ENCODE results near the gene THAP11. TPM values are rescaled to one million over a fixed set of nuclear protein-coding genes. Genes with fewer than 3 reads are reported as not detected.
"Not testable (repeated sequence)": the region's sequence is repeated elsewhere in the genome, so short reads cannot be mapped to it uniquely, and the experiment has no call there.

THAP11 gene
- total and polyA plus RNA-seq, 8 donors = 12.5 to 109 (median 39.3) TPM

DNA sequence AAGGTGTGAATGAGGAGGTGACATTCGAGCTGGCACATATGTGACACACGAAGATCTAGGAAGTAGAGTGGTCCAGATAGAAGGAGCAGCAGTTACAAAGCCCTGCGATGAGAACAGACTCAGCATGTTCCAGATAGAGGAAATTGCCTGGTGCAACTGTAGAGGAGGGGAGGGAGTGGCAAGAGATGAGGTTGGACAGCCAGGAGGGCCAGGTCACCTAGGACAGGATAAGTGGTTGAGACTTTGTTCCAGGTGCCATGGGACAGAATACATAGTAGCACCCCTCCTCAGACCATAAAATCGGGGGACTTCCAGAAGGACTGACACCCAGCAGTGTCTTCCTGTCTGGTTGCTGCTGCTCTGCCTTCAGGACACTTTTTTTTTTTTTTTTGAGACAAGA lies 16.4 kb downstream of the THAP11 start:
- intact Hi-C loops (cut with DNase I; ENCODE audit: low total_unique reads) = no loop called here
- Histone ChIP-seq H3K4me1 (peaks cover 39 to 84% (median 67%) of the 10 kb centered on the region in 4 donors), H3K36me3 (peaks cover 0 to 12% (median 8%) of the 10 kb centered on the region in 4 donors), H3K27ac (peak overlapping the region; percentile 13 to 81 (median 69)), H3K4me3 (no peak overlapping the region), H3K27me3 (no peaks in the 10 kb centered on the region), H3K9me3 (no peaks in the 10 kb centered on the region)
- DNase-seq = no peak
- WGBS, 5 donors = 74 to 81% (median 77%) methylated on average over 4 of the region's 4 CpGs
- TF ChIP-seq EP300 (IDR thresholded peaks at IDR 0.05) = no peak
- no peak for TF ChIP-seq POLR2AphosphoS5 (IDR thresholded peaks at IDR 0.05)
- TF ChIP-seq, protein P1, sequence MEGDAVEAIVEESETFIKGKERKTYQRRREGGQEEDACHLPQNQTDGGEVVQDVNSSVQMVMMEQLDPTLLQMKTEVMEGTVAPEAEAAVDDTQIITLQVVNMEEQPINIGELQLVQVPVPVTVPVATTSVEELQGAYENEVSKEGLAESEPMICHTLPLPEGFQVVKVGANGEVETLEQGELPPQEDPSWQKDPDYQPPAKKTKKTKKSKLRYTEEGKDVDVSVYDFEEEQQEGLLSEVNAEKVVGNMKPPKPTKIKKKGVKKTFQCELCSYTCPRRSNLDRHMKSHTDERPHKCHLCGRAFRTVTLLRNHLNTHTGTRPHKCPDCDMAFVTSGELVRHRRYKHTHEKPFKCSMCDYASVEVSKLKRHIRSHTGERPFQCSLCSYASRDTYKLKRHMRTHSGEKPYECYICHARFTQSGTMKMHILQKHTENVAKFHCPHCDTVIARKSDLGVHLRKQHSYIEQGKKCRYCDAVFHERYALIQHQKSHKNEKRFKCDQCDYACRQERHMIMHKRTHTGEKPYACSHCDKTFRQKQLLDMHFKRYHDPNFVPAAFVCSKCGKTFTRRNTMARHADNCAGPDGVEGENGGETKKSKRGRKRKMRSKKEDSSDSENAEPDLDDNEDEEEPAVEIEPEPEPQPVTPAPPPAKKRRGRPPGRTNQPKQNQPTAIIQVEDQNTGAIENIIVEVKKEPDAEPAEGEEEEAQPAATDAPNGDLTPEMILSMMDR (IDR thresholded peaks at IDR 0.05) = no peak
- TF ChIP-seq POLR2A (IDR thresholded peaks at IDR 0.05) = no peak

DNA sequence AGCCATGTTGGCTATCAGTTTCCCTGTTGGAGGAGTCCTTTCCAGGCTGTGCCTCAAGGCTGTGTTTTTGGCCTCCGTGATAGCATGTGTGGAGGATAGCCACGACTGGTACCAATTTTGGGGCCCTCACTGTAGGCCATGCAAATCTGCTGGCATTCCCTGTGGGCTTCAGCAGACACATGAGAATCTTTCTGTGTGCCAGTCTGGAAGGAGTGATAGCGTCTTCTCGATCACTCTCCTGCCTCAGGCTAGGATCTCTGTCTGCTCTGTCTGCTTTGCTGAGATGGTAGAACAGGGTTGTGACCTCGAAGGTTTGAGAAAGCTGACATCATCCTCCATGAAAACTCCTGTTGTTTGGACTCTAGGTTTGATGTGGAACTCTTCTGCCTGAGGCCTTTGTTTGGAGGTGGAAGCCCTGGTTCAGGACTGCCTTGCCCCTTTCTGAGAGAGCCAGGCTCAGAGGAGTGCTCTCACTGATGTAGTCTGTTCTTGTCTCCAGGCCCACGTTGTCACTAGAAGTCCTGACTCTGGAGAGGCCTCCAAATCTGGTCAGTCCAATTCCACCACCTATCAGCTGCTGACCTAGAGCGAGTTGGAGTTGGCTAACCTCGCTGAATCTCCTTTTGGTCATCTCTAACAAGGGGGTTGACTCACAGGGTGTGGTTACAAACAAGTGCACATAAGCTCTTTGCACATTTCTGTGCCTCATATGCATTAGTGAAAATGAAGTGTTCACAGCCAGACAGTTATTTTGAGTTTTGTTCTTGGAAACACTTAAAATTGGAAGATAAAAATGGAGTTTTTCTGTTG lies 18.7 kb downstream of the THAP11 start:
- peaks cover 45 to 79% (median 58%) of the 10 kb centered on the region in 4 donors for H3K4me1 ChIP-seq
- H3K27ac ChIP-seq = peak overlapping the region in 3 of 5 donors; percentile 19 to 78 (median 72)
- WGBS, 5 donors = 77 to 84% (median 79%) methylated on average over 8 of the region's 8 CpGs

DNA sequence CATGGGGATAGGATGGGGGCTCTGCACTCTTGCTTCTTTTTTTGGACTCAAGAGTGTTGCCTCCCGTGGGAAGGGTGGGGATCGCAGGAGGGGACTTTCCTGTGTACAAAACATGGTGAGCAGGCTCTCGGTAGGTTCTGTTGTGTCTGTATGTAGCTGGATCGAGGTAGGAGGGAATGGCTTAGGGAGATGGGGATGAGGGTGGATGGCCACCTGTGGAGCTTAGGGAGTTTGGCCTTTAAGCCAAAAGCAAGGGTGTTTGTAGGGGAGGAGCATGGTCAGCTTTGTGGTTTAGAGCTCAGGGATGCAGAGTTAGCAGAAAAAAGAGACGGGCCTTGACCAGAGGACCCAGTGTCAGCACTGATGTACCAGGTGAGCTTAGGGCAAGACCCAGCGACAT lies 19.8 kb downstream of the THAP11 start:
- no peak for DNase-seq
- TF ChIP-seq EP300 (IDR thresholded peaks at IDR 0.05) = no peak
- TF ChIP-seq, protein P1 (IDR thresholded peaks at IDR 0.05) = no peak
- no peak for TF ChIP-seq POLR2A (IDR thresholded peaks at IDR 0.05)
- TF ChIP-seq POLR2AphosphoS5 (IDR thresholded peaks at IDR 0.05) = no peak
- Histone ChIP-seq H3K36me3 (peaks cover 14 to 31% (median 27%) of the 10 kb centered on the region in 4 donors), H3K4me1 (peaks cover 41 to 68% (median 50%) of the 10 kb centered on the region in 4 donors), H3K27me3 (no peaks in the 10 kb centered on the region), H3K9me3 (no peaks in the 10 kb centered on the region), H3K27ac (peak overlapping the region in 3 of 5 donors; percentile 72 to 78 (median 77)), H3K4me3 (no peak overlapping the region)
- 80 to 89% (median 89%) methylated on average over 6 of the region's 6 CpGs for WGBS, 5 donors
- intact Hi-C loops (cut with DNase I; ENCODE audit: low total_unique reads) = no loop called here

More for the DNA sequence above, 18.7 kb downstream of the THAP11 start:
- no peak for DNase-seq
- intact Hi-C loops (cut with DNase I; ENCODE audit: low total_unique reads) = no loop called here
- Histone ChIP-seq H3K4me3 (no peak overlapping the region), H3K36me3 (peaks cover 6 to 20% (median 16%) of the 10 kb centered on the region in 4 donors), H3K27me3 (no peaks in the 10 kb centered on the region), H3K9me3 (no peaks in the 10 kb centered on the region)
- TF ChIP-seq POLR2AphosphoS5 (IDR thresholded peaks at IDR 0.05) = no peak
- TF ChIP-seq POLR2A (IDR thresholded peaks at IDR 0.05) = no peak
- TF ChIP-seq, protein P1 (IDR thresholded peaks at IDR 0.05) = no peak
- TF ChIP-seq EP300 (IDR thresholded peaks at IDR 0.05) = no peak

DNA sequence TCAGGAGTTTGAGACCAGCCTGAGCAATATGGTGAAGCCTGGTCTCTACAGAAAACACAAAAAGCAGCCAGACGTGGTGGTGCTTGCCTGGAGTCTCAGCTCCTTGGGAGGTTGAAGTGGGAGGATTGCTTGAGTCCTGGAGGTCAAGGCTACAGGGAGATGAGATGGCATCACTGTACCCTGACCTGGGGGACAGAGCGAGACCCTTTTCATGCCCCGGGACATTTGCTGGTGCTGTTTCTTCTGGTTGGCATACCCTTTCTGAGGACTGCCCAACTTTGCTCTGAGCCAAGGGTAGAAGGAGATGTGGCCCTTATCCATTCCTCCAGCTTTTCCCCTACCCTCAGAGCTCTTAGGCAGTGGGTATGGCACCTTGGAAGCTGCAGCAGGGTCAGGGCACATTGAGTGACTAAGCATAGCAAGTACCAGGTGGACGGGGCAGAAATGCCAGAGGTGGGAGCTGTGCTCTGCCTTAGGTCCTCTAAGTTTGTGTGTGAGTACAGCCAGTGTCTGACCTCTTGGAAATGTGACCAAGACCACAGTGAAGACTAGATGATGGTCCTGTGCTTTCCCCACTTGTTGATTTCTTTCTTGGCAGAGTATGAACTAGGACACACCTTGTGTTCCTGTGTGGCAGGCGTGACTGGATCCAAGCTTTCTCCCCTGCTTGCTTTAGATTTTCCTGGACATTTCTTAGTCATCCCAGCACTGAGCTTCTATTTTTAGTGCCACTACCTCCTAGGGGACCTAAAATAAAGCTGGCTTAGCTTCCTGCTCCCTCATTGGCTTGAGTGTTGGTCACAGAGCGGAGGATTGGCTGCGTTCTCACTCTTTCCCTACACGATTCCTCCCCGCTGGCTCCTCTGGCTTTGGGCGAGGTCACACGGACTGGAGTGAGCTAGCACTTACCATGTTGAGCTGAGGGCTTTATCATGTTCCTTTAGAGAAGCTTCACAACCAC lies 20.8 kb downstream of the THAP11 start:
- 66 to 78% (median 74%) methylated on average over 11 of the region's 11 CpGs for WGBS, 5 donors
- intact Hi-C loops (cut with DNase I; ENCODE audit: low total_unique reads) = no loop called here
- Histone ChIP-seq H3K4me3 (no peak overlapping the region), H3K27me3 (no peaks in the 10 kb centered on the region), H3K36me3 (peaks cover 20 to 41% (median 37%) of the 10 kb centered on the region in 4 donors), H3K9me3 (no peaks in the 10 kb centered on the region), H3K4me1 (peaks cover 30 to 58% (median 39%) of the 10 kb centered on the region in 4 donors), H3K27ac (peak overlapping the region; percentile 49 to 78 (median 72))
- TF ChIP-seq, protein P1 (IDR thresholded peaks at IDR 0.05) = no peak
- TF ChIP-seq EP300 (IDR thresholded peaks at IDR 0.05) (no peak), POLR2AphosphoS5 (IDR thresholded peaks at IDR 0.05) (peak in 1 of 3 donors; percentile 61)
- DNase-seq = peak; percentile 37 to 53

DNA sequence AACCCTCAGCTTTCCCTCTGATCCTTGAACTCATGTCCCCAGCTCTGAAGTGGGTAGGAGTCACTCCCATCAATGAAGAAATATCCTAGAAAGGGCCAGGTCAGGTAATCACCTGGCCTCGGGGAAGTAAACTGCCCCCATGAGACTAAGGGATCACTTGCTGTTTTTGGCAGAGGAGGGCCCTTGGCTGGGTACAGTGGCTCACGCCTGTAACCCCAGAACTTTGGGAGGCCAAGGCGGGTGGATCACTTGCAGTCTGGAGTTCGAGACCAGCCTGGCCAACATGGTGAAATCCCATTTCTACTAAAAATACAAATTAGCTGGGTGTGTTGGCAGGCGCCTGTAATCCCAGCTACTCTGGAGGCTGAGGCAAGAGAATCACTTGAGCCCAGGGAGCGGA lies 21.9 kb downstream of the THAP11 start:
- H3K27ac ChIP-seq = peak overlapping the region; percentile 49 to 78 (median 72)

More for the DNA sequence above, 21.9 kb downstream of the THAP11 start:
- DNase-seq; H3K9me3 ChIP-seq; H3K4me3 ChIP-seq; H3K27me3 ChIP-seq; intact Hi-C loops (cut with DNase I; ENCODE audit: low total_unique reads): not testable (repeated sequence)
- H3K4me1 ChIP-seq = peaks cover 25 to 46% (median 31%) of the 10 kb centered on the region in 4 donors
- peaks cover 31 to 53% (median 49%) of the 10 kb centered on the region in 4 donors for H3K36me3 ChIP-seq
- WGBS, 5 donors = 84 to 99% (median 96%) methylated on average over 5 to 6 of the region's 6 CpGs

Data from stomach (tissue), 9 donors.